GM18505 (cell line): Measurements from ENCODE around the gene ING5.

Experiments
- ATAC-seq: cut with Tn5 transposase; IDR thresholded peaks from one replicate; pipeline ENCODE4 v1.9.1; 2021; ENCODE audit not compliant: unreplicated experiment
- POLR2A ChIP-seq: IDR thresholded peaks from 4 replicates; pipeline ENCODE4 v1.6.1; 2011; ENCODE audit warnings: borderline replicate concordance; ENCODE audit not compliant: insufficient read depth, insufficient read length; ENCODE audit errors: extremely low read depth

ING5 gene

DNA sequence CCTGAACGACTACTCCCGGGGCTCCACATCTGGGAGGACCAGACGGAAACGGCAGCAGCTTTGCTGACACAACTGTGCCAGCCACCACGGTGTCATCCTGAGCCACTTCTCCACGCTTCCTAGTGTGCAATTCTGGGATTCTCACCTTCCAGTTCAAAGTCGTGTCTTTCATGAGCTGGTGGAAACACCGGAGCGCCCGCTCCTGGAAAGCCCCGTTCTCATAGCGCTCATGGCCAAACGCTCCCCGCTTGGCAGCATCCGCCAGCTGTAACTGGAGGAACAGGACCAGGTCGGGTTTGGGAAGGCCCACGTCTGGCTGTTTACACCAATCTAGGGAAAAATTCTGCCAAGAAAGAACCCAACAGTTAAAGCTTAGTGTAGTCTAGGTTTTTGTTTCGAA lies 23.5 kb upstream of the ING5 start:
- TF ChIP-seq POLR2A, result no peak
- ATAC-seq, result no peak

DNA sequence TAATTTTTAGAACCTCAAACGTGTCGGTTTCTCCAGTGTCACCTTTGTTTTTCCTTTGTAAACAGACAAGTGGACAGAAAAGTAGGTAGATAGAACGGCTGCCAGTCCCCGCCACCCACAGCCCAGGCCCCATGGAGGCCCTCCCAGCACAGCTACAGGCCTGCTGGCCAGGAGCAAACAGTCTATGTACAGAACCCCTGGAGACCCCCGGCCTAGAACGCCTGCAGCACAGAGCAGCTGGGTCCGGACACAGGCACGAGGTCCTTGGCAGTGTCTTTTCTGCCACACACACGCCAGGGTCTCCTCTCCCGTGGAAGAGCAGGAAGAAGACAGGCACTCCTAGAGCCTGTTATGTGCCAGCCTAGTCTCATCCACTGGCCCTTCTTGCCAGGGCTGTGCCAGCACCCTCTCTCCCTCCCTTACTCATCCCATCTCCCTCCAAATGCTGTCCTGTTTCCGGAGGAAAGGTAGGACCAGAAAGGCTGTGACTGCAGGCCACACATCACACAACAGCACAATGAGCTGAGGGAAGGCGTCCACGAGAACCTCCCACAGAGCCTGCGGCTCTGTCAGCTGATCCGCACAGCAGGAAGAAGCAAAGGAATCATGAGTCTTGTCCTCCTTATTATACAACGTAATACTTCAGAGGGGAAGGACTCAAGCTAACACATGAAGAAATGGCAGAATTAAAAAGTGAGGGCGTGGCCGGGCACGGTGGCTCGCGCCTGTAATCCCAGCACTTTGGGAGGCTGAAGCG lies 22.9 kb upstream of the ING5 start:
- no peak for ATAC-seq
- TF ChIP-seq POLR2A, result no peak

DNA sequence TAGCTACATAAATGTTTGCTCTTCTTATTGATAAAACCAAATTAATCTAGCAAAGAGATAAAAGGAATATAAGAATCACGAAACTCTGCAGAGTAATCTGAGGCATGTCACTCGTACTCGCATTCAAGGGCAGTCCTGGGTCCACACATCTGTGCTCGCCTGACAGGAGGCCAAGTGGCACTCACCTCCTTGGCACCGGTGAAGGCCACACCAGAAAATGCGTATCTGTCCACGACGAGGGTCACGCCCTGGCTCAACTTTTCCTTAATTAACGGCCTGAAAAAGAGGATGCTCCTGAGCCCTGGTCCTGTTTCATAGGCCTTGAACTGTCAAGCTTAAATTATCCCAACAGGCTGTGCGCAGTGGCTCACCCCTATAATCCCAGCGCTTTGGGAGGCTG lies 21.8 kb upstream of the ING5 start:
- no peak for ATAC-seq

DNA sequence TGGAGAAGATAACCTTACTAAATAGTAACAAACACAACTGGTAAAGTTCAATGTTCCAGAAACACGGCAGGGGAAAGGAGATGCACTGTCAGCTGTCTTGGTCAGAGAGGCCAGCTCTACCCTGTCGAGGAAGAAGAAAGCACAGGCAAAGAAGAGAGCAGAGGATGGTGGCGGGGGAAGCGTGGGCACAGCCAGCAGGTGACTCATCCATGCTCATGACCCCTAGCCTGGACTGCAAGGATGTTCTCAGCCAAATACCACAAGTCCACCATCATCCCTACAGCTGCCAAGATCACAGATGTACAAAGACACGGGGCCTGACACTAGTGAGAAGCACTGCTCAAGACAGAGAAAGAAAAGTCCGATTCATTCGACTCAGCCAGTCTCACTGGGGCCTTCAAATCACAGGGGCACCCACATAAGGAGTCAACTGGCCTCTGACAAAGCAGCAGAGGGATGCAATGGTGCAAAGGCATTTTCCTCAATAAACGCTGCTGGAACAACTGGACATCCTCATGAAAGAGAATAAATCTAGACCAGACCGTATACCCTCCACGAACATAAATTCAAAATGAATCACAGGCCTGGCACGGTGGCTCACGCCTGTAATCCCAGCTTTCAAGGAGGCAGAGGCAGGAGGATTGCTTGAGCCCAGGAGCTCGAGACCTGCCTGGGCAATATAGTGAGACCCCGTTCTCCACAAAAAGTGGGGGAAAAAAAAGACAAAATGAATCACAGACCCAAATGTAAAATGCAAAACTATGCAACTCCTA lies 20.8 kb upstream of the ING5 start:
- ATAC-seq, result no peak
- no peak for TF ChIP-seq POLR2A

More for the DNA sequence above, 21.8 kb upstream of the ING5 start:
- TF ChIP-seq POLR2A, result no peak

DNA sequence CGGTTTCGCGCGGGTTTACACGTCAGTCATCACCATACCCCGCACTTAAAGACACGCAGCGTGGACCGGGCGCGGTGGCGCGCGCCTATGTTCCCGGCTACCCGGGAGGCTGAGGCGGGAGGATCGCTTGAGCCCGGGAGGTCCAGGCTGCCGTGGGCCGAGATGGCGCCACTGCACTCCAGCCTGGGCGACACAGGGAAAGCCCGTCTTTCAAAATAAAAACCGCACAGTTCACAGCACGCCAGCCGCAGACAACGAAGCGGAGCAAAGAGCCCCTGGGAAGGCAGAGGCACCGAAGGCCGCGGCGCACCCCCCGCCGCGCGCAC lies 15.6 kb upstream of the ING5 start:
- peak; percentile 4 for ATAC-seq

GRCh38 chr2:241686650-241687425 lies 15.0 kb upstream of the ING5 start, which contains the start of gene DTYMK:
Gene DTYMK (minus strand): TSS chr2:241686815. CDS start chr2:241686783, 32 bp downstream.
- ATAC-seq, result peak; percentile 88
- peak; percentile 90 for TF ChIP-seq POLR2A

More for the DNA sequence above, 15.6 kb upstream of the ING5 start:
- TF ChIP-seq POLR2A, result no peak

- ATAC-seq, result no peak
- TF ChIP-seq POLR2A, result no peak
Observed at GRCh38 chr2:241689306-241689705, 12.5 kb upstream of the ING5 start.

DNA sequence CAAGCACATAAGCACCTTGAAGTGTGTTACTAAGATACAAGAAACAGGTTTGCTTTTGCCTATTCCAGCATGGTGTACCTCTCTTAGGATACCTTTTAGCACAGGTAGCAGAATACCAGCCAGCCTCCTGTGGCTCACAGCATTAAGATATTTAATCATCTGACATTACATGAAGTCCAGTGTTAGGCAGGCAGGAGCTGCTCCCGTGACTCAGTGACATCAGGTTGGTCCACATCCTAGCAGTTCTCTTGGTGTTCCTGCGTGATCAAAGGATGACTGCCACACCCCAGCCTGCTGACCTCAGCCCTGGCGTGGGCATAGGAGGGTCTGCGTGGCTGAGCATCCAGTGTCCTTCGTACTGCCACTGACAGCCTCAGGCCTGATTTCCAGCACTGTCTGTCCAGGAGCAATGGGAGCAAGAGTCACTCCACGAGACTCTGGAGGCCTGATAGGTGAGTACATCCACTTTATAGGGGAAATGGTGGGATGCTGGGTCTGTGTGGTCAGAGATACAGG lies 11.6 kb upstream of the ING5 start:
- ATAC-seq, result no peak
- TF ChIP-seq POLR2A, result no peak

GRCh38 chr2:241692448-241692847 lies 9.4 kb upstream of the ING5 start:
- TF ChIP-seq POLR2A, result no peak
- no peak for ATAC-seq

DNA sequence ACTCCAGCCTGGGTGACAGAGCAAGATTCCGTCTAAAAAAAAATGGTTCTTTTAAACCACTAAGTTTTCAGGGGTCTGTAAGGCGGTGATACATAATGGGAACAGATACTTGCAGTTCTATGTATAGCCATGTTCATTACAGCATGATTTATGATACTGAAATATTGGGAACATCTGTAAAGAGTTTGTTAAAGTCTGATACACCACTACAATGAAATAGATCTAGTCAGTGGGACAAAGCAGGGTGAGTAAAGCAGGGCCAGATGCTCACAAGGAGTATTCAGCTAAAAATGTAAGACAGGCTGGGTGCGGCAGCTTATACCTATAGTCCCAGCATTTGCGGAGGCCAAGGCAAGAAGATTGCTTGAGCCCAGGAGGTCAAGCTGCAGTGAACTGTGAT lies 6.2 kb upstream of the ING5 start:
- no peak for TF ChIP-seq POLR2A
- ATAC-seq, result no peak

DNA sequence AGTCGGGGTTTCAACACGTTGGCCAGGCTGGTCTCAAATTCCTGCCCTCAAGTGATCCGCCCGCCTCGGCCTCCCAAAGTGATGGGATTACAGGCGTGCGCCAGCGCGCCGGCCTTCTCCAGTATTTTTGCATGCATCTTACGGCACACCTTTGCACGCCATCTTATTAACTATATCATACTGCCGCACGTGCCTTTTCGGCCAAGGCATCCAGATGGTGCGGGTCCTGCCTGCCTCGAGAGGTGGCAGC lies 765 bp upstream of the ING5 start:
- TF ChIP-seq POLR2A, result no peak
- no peak for ATAC-seq

DNA sequence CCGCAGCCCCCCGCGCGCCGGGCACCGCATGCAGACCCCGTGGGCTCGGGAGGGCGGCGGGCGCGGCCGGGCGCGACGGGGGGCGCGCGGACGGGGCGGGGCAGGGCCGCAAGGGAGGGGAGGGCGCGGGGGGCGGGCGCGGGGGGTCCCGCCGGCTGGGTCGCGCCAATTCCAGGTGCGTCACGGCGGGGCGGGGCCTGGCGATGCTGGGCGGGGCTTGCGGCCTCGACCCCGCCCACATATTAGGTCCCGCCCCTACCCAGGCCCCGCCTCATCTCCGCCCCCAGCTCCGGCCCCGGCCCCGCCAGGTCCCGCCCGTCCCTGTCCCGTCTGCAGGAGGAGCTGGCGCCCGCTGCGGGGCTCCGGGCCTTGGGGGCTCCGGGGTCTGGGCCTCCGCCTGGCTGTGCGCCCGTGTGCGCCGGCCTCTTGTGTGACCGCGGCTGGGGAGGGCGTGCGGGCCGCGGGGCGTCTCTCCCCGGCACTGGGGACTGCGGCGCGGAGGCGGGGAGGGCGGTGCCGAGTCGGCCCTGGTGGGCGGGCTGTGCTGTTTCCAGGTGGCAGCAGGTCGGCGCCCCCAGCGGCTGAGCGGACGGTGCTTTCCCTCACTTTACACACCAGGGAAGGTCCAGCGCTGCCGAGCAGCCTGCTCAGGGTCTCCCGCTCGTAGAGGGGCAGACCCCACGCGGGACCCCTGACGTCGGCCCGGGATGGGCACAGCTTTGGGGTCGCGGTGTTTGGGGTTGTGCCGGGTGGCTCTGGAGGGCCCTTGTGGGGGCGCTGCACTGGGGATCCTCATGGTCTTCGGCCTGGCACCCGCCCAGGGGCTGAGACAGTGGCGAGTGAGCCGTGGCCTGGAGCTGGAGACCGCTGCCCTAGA lies 554 bp downstream of the ING5 start:
- ATAC-seq, result peak; percentile 66
- no peak for TF ChIP-seq POLR2A
